ENCODE results near the gene KIAA1143.

KIAA1143 gene

GRCh38 chr3:44721231-44722102 is 40.0 kb downstream of the KIAA1143 start:
- H3K4me3 ChIP-seq (ENCODE audit: low read length, poor library complexity, severe bottlenecking), result no peak overlapping the region
- no peaks in the 10 kb centered on the region for H3K27me3 ChIP-seq (ENCODE audit: insufficient read depth, low read length, poor library complexity, severe bottlenecking)
- no peaks in the 10 kb centered on the region for H3K4me1 ChIP-seq (ENCODE audit: insufficient read depth, low read length, poor library complexity, severe bottlenecking)
- H4K20me1 ChIP-seq (ENCODE audit: insufficient read depth, low read length, poor library complexity, severe bottlenecking), result no peaks in the 10 kb centered on the region
- no peak overlapping the region for H3K9ac ChIP-seq (ENCODE audit: low read depth, low read length, poor library complexity, severe bottlenecking)
- H3K9me3 ChIP-seq (ENCODE audit: insufficient read depth, low read depth, low read length), result peaks cover 51% of the 10 kb centered on the region
- TF ChIP-seq EZH2phosphoT487 (IDR thresholded peaks at IDR 0.05; ENCODE audit: borderline replicate concordance) (no peak), CTCF (conservative IDR thresholded peaks at IDR 0.05; ENCODE audit: low read length) (no peak)
- H3K9me2 ChIP-seq (replicated peaks; ENCODE audit: low read depth, low read length), result no peaks in the 10 kb centered on the region
- H3K4me2 ChIP-seq (ENCODE audit: low read depth, low read length, poor library complexity, severe bottlenecking), result no peak overlapping the region
- no peak overlapping the region for H2AFZ ChIP-seq (ENCODE audit: low read length)
- no peaks in the 10 kb centered on the region for H3K36me3 ChIP-seq (ENCODE audit: insufficient read depth, low read length)
- no peaks in the 10 kb centered on the region for H3K79me2 ChIP-seq (ENCODE audit: insufficient read depth, low read length)
- no peaks in the 10 kb centered on the region for H3F3A ChIP-seq (ENCODE audit: low read depth)

GRCh38 chr3:44712455-44713075 is 48.9 kb downstream of the KIAA1143 start, which contains the start of gene ZNF502:
ZNF502 (plus strand) TSS chr3:44712660; CDS start chr3:44720262, 7,602 bp downstream.
- H3F3A ChIP-seq (ENCODE audit: low read depth), result no peaks in the 10 kb centered on the region
- H3K27me3 ChIP-seq (ENCODE audit: insufficient read depth, low read length, poor library complexity, severe bottlenecking), result no peaks in the 10 kb centered on the region
- H3K36me3 ChIP-seq (ENCODE audit: insufficient read depth, low read length), result no peaks in the 10 kb centered on the region
- H3K9ac ChIP-seq (ENCODE audit: low read depth, low read length, poor library complexity, severe bottlenecking), result no peak within 1 kb of the TSS
- TF ChIP-seq EZH2phosphoT487 (IDR thresholded peaks at IDR 0.05; ENCODE audit: borderline replicate concordance), result no peak
- no peak for TF ChIP-seq CTCF (conservative IDR thresholded peaks at IDR 0.05; ENCODE audit: low read length)
- no peaks in the 10 kb centered on the region for H3K9me2 ChIP-seq (replicated peaks; ENCODE audit: low read depth, low read length)
- no peaks in the 10 kb centered on the region for H3K79me2 ChIP-seq (ENCODE audit: insufficient read depth, low read length)
- H3K4me3 ChIP-seq (ENCODE audit: low read length, poor library complexity, severe bottlenecking), result no peak within 1 kb of the TSS
- H2AFZ ChIP-seq (ENCODE audit: low read length), result no peak within 1 kb of the TSS
- H3K9me3 ChIP-seq (ENCODE audit: insufficient read depth, low read depth, low read length), result peaks cover 5% of the 10 kb centered on the region; the same call in 1 of the 2 replicates
- no peaks in the 10 kb centered on the region for H3K4me1 ChIP-seq (ENCODE audit: insufficient read depth, low read length, poor library complexity, severe bottlenecking)
- H4K20me1 ChIP-seq (ENCODE audit: insufficient read depth, low read length, poor library complexity, severe bottlenecking), result no peaks in the 10 kb centered on the region
- H3K4me2 ChIP-seq (ENCODE audit: low read depth, low read length, poor library complexity, severe bottlenecking), result no peak within 1 kb of the TSS
